Ishikawa (cell line): ENCODE measurements around the gene TNRC6B.

Source experiments
- CEBPB ChIP-seq: IDR thresholded peaks from 2 replicates; pipeline ENCODE4 v1.6.1; 2012
- CREB1 ChIP-seq: IDR thresholded peaks from 2 replicates; pipeline ENCODE4 v1.6.1; 2012; ENCODE audit warnings: low read depth
- EGR1 ChIP-seq: IDR thresholded peaks from 2 replicates; pipeline ENCODE4 v1.6.1; 2012
- EP300 ChIP-seq: IDR thresholded peaks from 2 replicates; pipeline ENCODE4 v1.6.1; 2012; ENCODE audit warnings: borderline replicate concordance
- FOXM1 ChIP-seq: IDR thresholded peaks from 2 replicates; pipeline ENCODE4 v1.6.1; 2012; ENCODE audit warnings: low read depth, borderline replicate concordance
- MAX ChIP-seq: IDR thresholded peaks from 2 replicates; pipeline ENCODE4 v1.6.1; 2012
- NFIC ChIP-seq: IDR thresholded peaks from 2 replicates; pipeline ENCODE4 v1.6.1; 2012
- RAD21 ChIP-seq: IDR thresholded peaks from 2 replicates; pipeline ENCODE4 v1.6.1; 2012; ENCODE audit warnings: low read depth
- REST ChIP-seq: IDR thresholded peaks from 2 replicates; pipeline ENCODE4 v1.6.1; 2012; ENCODE audit warnings: low read depth, mild to moderate bottlenecking
- TAF1 ChIP-seq: IDR thresholded peaks from 2 replicates; pipeline ENCODE4 v1.6.1; 2012; ENCODE audit warnings: low read depth, mild to moderate bottlenecking
- TCF12 ChIP-seq: IDR thresholded peaks from 2 replicates; pipeline ENCODE4 v1.6.1; 2012; ENCODE audit warnings: low read depth
- TEAD4 ChIP-seq: IDR thresholded peaks from 2 replicates; pipeline ENCODE4 v1.6.1; 2012
- USF1 ChIP-seq: IDR thresholded peaks from 2 replicates; pipeline ENCODE4 v1.6.1; 2012
- YY1 ChIP-seq: IDR thresholded peaks from 2 replicates; pipeline ENCODE4 v1.6.1; 2012; ENCODE audit warnings: low read depth
- ZBTB7A ChIP-seq: IDR thresholded peaks from 2 replicates; pipeline ENCODE4 v1.6.1; 2012; ENCODE audit warnings: low read depth

The TNRC6B gene

GRCh38 chr22:40331706-40332105 is 154.0 kb downstream of the TNRC6B start:
- TF ChIP-seq NFIC (no peak), USF1 (no peak), RAD21 (no peak)

- TF ChIP-seq CREB1 (no peak), YY1 (no peak), NFIC (no peak), MAX (no peak), TEAD4 (no peak), USF1 (no peak), RAD21 (no peak), REST (no peak)
Observed at GRCh38 chr22:40332319-40332781, 154.6 kb downstream of the TNRC6B start.

- TF ChIP-seq YY1 (no peak), CEBPB (no peak), USF1 (no peak), FOXM1 (no peak), ZBTB7A (no peak), RAD21 (no peak), TAF1 (no peak), MAX (no peak), EP300 (no peak), NFIC (no peak), REST (no peak), TCF12 (no peak), TEAD4 (no peak), CREB1 (no peak), EGR1 (no peak)
Observed at GRCh38 chr22:40334060-40334459, 156.3 kb downstream of the TNRC6B start.

GRCh38 chr22:40334899-40335298 is 157.2 kb downstream of the TNRC6B start:
- TF ChIP-seq MAX (no peak), REST (no peak), YY1 (no peak), NFIC (no peak), TEAD4 (no peak), RAD21 (no peak), ZBTB7A (no peak), FOXM1 (no peak), TCF12 (no peak)

- TF ChIP-seq CEBPB (no peak), YY1 (no peak), EGR1 (no peak), REST (no peak), FOXM1 (no peak), USF1 (no peak), CREB1 (no peak), TCF12 (no peak), NFIC (no peak)
Observed at GRCh38 chr22:40335358-40335757, 157.6 kb downstream of the TNRC6B start.
